SK-N-SH treated with all-trans-retinoic acid at 6 μM for 48 hours (cell line): ENCODE data around the gene PIANP.
"Not testable (repeated sequence)": the region's sequence is repeated elsewhere in the genome, so short reads cannot be mapped to it uniquely, and the experiment has no call there.

ENCODE experiments used
- ATAC-seq: fragments of 200-7000 bp; cut with Tn5 transposase; 3 replicates; pipeline ENCODE4 v1.9.1; 2020; ENCODE audit warnings: mild to moderate bottlenecking, moderate library complexity
- ARNTL ChIP-seq: fragments of 450-650 bp; formaldehyde crosslinking; IDR thresholded peaks from 2 replicates; pipeline ENCODE4 v1.5.0; 2020; ENCODE audit warnings: low read depth, mild to moderate bottlenecking, moderate library complexity, borderline replicate concordance
- BACH2 ChIP-seq: fragments of 250-450 bp; sonication (Bioruptor Pico); IDR thresholded peaks from 2 replicates; pipeline ENCODE4 v1.9.0; 2021; ENCODE audit warnings: mild to moderate bottlenecking, borderline replicate concordance
- CREB5 ChIP-seq: fragments of 250-450 bp; sonication (Bioruptor Pico); IDR thresholded peaks from 2 replicates; pipeline ENCODE4 v1.5.1; 2020; ENCODE audit warnings: low read depth, mild to moderate bottlenecking, moderate library complexity
- CSDC2 ChIP-seq: fragments of 250-450 bp; sonication (Bioruptor Pico); IDR thresholded peaks from 2 replicates; pipeline ENCODE4 v1.5.0; 2020; ENCODE audit warnings: mild to moderate bottlenecking, moderate library complexity
- OSR1 ChIP-seq: fragments of 250-450 bp; sonication (Bioruptor Pico); IDR thresholded peaks from 2 replicates; pipeline ENCODE4 v1.8.0; 2022; ENCODE audit warnings: moderate library complexity, mild to moderate bottlenecking, inconsistent platforms
- PATZ1 ChIP-seq: fragments of 250-450 bp; sonication (Bioruptor Pico); IDR thresholded peaks from 2 replicates; pipeline ENCODE4 v1.8.0; 2020; ENCODE audit warnings: mild to moderate bottlenecking, moderate library complexity, borderline replicate concordance
- POU6F1 ChIP-seq: fragments of 250-450 bp; sonication (Bioruptor Pico); IDR thresholded peaks from 2 replicates; pipeline ENCODE4 v1.8.0; 2021; ENCODE audit warnings: low read depth, mild to moderate bottlenecking, moderate library complexity, borderline replicate concordance
- PPARA ChIP-seq: fragments of 250-450 bp; sonication (Bioruptor Pico); IDR thresholded peaks from 2 replicates; pipeline ENCODE4 v1.5.0; 2020; ENCODE audit warnings: mild to moderate bottlenecking, borderline replicate concordance
- RARB ChIP-seq: fragments of 250-450 bp; sonication (Bioruptor Pico); IDR thresholded peaks from 2 replicates; pipeline ENCODE4 v1.8.0; 2021; ENCODE audit warnings: mild to moderate bottlenecking, moderate library complexity
- TCF4 ChIP-seq: fragments of 250-450 bp; sonication (Bioruptor Pico); IDR thresholded peaks from 2 replicates; pipeline ENCODE4 v1.8.0; 2021; ENCODE audit warnings: mild to moderate bottlenecking, moderate library complexity, borderline replicate concordance
- TOX ChIP-seq: fragments of 250-450 bp; sonication (Bioruptor Pico); IDR thresholded peaks from 2 replicates; pipeline ENCODE4 v1.8.0; 2021; ENCODE audit warnings: mild to moderate bottlenecking, moderate library complexity, borderline replicate concordance
- ZC3H10 ChIP-seq: fragments of 250-450 bp; sonication (Bioruptor Pico); IDR thresholded peaks from 2 replicates; pipeline ENCODE4 v1.5.1; 2021; ENCODE audit warnings: mild to moderate bottlenecking, moderate library complexity
- ZFP3 ChIP-seq: fragments of 250-450 bp; sonication (Bioruptor Pico); IDR thresholded peaks from 2 replicates; pipeline ENCODE4 v1.5.0; 2020; ENCODE audit warnings: mild to moderate bottlenecking, moderate library complexity
- ZFP30 ChIP-seq: fragments of 450-650 bp; formaldehyde crosslinking; IDR thresholded peaks from 2 replicates; pipeline ENCODE4 v1.5.0; 2022; ENCODE audit warnings: mild to moderate bottlenecking, moderate library complexity
- ZNF8 ChIP-seq: fragments of 450-650 bp; formaldehyde crosslinking; IDR thresholded peaks from 2 replicates; pipeline ENCODE4 v1.5.0; 2020; ENCODE audit warnings: mild to moderate bottlenecking, moderate library complexity
- TF ChIP-seq, protein P1 (sequence below): fragments of 250-450 bp; sonication (Bioruptor Pico); IDR thresholded peaks from 2 replicates; pipeline ENCODE4 v1.5.0; 2020; ENCODE audit warnings: mild to moderate bottlenecking, moderate library complexity
- TF ChIP-seq, protein P2 (sequence below): fragments of 250-450 bp; sonication (Bioruptor Pico); IDR thresholded peaks from 2 replicates; pipeline ENCODE4 v1.5.1; 2021; ENCODE audit warnings: mild to moderate bottlenecking, moderate library complexity

The PIANP gene

DNA sequence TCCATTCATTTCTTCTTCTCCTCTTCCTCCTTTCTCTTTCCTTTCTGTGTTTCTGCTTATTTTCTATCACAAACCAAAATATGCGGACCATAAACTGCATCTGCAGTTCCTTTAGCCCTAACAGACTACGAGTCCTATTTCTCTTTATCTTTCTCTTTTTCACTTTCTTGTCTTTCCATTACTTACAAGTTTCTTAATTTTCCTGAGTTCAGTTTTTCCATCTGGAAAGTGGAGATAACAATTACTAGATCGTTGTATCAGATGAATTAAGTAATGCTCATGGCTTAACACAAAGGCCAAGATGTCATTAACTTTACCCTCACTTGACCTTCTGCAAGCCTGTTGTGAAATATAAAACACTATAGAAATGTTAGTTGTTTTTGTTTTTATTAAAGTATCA, 22.2 kb upstream of the PIANP start:
- ATAC-seq: no peak
- no peak for TF ChIP-seq TCF4
- TF ChIP-seq ZNF8 (CRISPR knock-in tag): no peak
- TF ChIP-seq RARB: no peak
- no peak for TF ChIP-seq ZFP3
- no peak for TF ChIP-seq POU6F1
- no peak for TF ChIP-seq OSR1 (CRISPR knock-in tag)
- TF ChIP-seq PPARA (CRISPR knock-in tag): no peak

DNA sequence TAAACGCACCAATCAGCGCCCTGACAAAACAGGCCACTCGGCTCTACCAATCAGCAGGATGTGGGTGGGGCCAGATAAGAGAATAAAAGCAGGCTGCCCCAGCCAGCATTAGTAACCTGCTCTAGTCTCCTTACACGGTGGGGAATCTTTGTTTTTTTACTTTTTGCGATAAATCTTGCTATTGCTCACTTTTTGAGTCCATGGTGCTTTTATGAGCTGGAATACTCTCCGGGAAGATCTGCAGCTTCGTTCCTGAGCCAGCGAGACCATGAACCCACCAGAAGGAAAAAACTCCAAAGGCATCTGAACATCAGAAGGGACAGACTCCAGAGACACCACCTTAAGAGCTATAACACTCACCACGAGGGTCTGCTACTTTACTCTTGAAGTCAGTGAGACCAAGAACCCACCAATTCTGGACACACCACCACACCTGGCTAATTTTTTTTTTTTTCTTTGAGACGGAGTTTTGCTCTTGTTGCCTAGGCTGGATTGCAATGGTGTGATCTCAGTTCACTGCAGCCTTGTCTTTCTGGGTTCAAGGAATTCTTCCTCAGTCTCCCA, 16.3 kb upstream of the PIANP start:
- TF ChIP-seq TOX (CRISPR knock-in tag): no peak
- TF ChIP-seq TCF4: no peak
- no peak for TF ChIP-seq BACH2 (CRISPR knock-in tag)
- TF ChIP-seq ARNTL (CRISPR knock-in tag): no peak
- no peak for TF ChIP-seq PATZ1
- TF ChIP-seq CSDC2: no peak
- TF ChIP-seq OSR1 (CRISPR knock-in tag): no peak
- TF ChIP-seq, protein P1, sequence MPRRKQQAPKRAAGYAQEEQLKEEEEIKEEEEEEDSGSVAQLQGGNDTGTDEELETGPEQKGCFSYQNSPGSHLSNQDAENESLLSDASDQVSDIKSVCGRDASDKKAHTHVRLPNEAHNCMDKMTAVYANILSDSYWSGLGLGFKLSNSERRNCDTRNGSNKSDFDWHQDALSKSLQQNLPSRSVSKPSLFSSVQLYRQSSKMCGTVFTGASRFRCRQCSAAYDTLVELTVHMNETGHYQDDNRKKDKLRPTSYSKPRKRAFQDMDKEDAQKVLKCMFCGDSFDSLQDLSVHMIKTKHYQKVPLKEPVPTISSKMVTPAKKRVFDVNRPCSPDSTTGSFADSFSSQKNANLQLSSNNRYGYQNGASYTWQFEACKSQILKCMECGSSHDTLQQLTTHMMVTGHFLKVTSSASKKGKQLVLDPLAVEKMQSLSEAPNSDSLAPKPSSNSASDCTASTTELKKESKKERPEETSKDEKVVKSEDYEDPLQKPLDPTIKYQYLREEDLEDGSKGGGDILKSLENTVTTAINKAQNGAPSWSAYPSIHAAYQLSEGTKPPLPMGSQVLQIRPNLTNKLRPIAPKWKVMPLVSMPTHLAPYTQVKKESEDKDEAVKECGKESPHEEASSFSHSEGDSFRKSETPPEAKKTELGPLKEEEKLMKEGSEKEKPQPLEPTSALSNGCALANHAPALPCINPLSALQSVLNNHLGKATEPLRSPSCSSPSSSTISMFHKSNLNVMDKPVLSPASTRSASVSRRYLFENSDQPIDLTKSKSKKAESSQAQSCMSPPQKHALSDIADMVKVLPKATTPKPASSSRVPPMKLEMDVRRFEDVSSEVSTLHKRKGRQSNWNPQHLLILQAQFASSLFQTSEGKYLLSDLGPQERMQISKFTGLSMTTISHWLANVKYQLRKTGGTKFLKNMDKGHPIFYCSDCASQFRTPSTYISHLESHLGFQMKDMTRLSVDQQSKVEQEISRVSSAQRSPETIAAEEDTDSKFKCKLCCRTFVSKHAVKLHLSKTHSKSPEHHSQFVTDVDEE (CRISPR knock-in tag): no peak
- no peak for TF ChIP-seq CREB5 (CRISPR knock-in tag)
- TF ChIP-seq ZNF8 (CRISPR knock-in tag): no peak
- TF ChIP-seq, protein P2, sequence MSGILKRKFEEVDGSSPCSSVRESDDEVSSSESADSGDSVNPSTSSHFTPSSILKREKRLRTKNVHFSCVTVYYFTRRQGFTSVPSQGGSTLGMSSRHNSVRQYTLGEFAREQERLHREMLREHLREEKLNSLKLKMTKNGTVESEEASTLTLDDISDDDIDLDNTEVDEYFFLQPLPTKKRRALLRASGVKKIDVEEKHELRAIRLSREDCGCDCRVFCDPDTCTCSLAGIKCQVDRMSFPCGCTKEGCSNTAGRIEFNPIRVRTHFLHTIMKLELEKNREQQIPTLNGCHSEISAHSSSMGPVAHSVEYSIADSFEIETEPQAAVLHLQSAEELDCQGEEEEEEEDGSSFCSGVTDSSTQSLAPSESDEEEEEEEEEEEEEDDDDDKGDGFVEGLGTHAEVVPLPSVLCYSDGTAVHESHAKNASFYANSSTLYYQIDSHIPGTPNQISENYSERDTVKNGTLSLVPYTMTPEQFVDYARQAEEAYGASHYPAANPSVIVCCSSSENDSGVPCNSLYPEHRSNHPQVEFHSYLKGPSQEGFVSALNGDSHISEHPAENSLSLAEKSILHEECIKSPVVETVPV (CRISPR knock-in tag): no peak
- ATAC-seq: no peak

DNA sequence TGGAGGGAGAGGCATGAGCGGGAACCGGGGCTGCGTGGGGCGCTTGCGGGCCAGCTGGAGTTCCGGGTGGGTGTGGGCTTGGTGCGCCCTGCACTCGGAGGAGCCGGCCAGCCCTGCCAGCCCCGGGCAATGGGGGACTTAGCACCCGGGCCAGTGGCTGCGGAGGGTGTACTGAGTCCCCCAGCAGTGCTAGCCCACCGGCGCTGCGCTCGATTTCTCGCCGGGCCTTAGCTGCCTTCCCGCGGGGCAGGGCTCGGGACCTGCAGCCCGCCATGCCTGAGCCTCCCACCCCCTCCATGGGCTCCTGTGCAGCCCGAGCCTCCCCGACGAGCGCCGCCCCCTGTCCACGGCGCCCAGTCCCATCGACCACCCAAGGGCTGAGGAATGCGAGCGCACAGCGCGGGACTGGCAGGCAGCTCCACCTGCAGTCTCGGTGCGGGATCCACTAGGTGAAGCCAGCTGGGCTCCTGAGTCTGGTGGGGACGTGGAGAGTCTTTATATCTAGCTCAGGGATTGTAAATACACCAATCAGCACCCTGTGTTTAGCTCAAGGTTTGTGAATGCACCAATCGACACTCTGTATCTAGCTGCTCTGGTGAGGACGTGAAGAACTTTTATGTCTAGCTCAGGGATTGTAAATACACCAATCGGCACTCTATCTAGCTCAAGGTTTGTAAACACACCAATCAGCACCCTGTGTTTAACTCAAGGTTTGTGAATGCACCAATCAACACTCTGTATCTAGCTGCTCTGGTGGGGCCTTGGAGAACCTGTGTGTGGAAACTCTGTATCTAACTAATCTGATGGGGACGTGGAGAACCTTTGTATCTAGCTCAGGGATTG, 15.6 kb upstream of the PIANP start:
- not testable (repeated sequence) for ATAC-seq

DNA sequence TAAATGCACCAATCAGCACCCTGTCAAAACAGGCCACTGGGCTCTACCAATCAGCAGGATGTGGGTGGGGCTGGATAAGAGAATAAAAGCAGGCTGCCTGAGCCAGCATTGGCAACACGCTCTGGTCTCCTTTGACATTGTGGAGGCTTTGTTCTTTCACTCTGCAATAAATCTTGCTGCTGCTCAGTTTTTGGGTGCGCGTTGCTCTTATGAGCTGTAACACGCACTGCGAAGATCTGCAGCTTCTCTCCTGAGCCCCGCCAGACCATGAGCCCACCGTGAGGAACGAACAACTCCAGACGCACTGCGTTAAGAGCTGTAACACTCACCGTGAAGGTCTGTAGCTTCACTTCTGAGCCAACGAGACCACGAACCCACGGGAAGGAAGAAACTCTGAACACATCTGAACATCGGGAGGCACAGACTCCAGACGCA, 8.4 kb upstream of the PIANP start:
- TF ChIP-seq ZC3H10 (CRISPR knock-in tag): no peak
- TF ChIP-seq, protein P1 (CRISPR knock-in tag): no peak
- no peak for TF ChIP-seq PPARA (CRISPR knock-in tag)
- no peak for TF ChIP-seq TCF4
- TF ChIP-seq CSDC2: no peak
- TF ChIP-seq ZNF8 (CRISPR knock-in tag): no peak
- TF ChIP-seq ZFP30: no peak
- TF ChIP-seq, all 23 proteins: peak for 0
- no peak for ATAC-seq

DNA sequence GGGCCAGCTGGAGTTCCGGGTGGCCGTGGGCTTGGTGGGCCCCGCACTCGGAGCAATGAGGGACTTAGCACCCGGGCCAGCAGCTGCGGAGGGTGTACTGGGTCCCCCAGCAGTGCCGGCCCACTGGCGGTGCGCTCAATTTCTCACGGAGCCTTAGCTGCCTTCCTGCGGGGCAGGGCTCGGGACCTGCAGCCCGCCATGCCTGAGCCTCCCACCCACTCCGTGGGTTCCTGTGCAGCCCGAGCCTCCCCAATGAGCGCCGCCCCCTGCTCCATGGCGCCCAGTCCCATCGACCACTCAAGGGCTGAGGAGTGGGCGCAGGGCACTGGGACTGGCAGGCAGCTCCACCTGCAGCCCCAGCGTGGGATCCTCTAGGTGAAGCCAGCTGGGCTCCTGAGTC, 7.7 kb upstream of the PIANP start:
- ATAC-seq: not testable (repeated sequence)
